GM12864 (cell line): ENCODE data around the gene PLAC9.

Source experiments
- DNase-seq: peaks from one replicate; pipeline ENCODE4 v3.0.0-alpha.2; 2011; ENCODE audit warnings: low read depth
- H3K4me3 ChIP-seq: 2 replicates; pipeline ENCODE4 v1.5.1; 2011; ENCODE audit warnings: mild to moderate bottlenecking, low read depth, low read length, control low read depth
- CTCF ChIP-seq: IDR thresholded peaks from 2 replicates; pipeline ENCODE4 v1.5.1; 2011; ENCODE audit warnings: low read depth, mild to moderate bottlenecking, moderate library complexity, low read length, control low read depth, inconsistent platforms; ENCODE audit errors: missing control alignments

PLAC9 gene

GRCh38 chr10:80104066-80104926, 28.2 kb upstream of the PLAC9 start:
- no peak for TF ChIP-seq CTCF
- H3K4me3 ChIP-seq: no peak overlapping the region
- DNase-seq: no peak

GRCh38 chr10:80108576-80109239, 23.8 kb upstream of the PLAC9 start:
- no peak overlapping the region for H3K4me3 ChIP-seq
- TF ChIP-seq CTCF: no peak
- DNase-seq: no peak

GRCh38 chr10:80110986-80111385, 21.5 kb upstream of the PLAC9 start:
- H3K4me3 ChIP-seq: no peak overlapping the region
- no peak for DNase-seq
- TF ChIP-seq CTCF: no peak

- TF ChIP-seq CTCF: no peak
- DNase-seq: no peak
- H3K4me3 ChIP-seq: no peak overlapping the region
These were observed 13.9 kb upstream of the PLAC9 start for GRCh38 chr10:80118669-80119068.

GRCh38 chr10:80122110-80122710, 10.3 kb upstream of the PLAC9 start:
- no peak for DNase-seq
- H3K4me3 ChIP-seq: no peak overlapping the region

GRCh38 chr10:80122746-80123145, 9.8 kb upstream of the PLAC9 start:
- H3K4me3 ChIP-seq: no peak overlapping the region
- no peak for TF ChIP-seq CTCF
- no peak for DNase-seq

More at GRCh38 chr10:80122110-80122710, 10.3 kb upstream of the PLAC9 start:
- no peak for TF ChIP-seq CTCF
